Ishikawa (cell line): ENCODE measurements around the gene DCAF17.

Experiments used
- CEBPB ChIP-seq: IDR thresholded peaks from 2 replicates; pipeline ENCODE4 v1.6.1; 2012
- CREB1 ChIP-seq: IDR thresholded peaks from 2 replicates; pipeline ENCODE4 v1.6.1; 2012; ENCODE audit warnings: low read depth
- EGR1 ChIP-seq: IDR thresholded peaks from 2 replicates; pipeline ENCODE4 v1.6.1; 2012
- EP300 ChIP-seq: IDR thresholded peaks from 2 replicates; pipeline ENCODE4 v1.6.1; 2012; ENCODE audit warnings: borderline replicate concordance
- FOXM1 ChIP-seq: IDR thresholded peaks from 2 replicates; pipeline ENCODE4 v1.6.1; 2012; ENCODE audit warnings: low read depth, borderline replicate concordance
- NFIC ChIP-seq: IDR thresholded peaks from 2 replicates; pipeline ENCODE4 v1.6.1; 2012
- RAD21 ChIP-seq: IDR thresholded peaks from 2 replicates; pipeline ENCODE4 v1.6.1; 2012; ENCODE audit warnings: low read depth
- REST ChIP-seq: IDR thresholded peaks from 2 replicates; pipeline ENCODE4 v1.6.1; 2012; ENCODE audit warnings: low read depth, mild to moderate bottlenecking
- TAF1 ChIP-seq: IDR thresholded peaks from 2 replicates; pipeline ENCODE4 v1.6.1; 2012; ENCODE audit warnings: low read depth, mild to moderate bottlenecking
- TCF12 ChIP-seq: IDR thresholded peaks from 2 replicates; pipeline ENCODE4 v1.6.1; 2012; ENCODE audit warnings: low read depth
- TEAD4 ChIP-seq: IDR thresholded peaks from 2 replicates; pipeline ENCODE4 v1.6.1; 2012
- YY1 ChIP-seq: IDR thresholded peaks from 2 replicates; pipeline ENCODE4 v1.6.1; 2012; ENCODE audit warnings: low read depth
- ZBTB7A ChIP-seq: IDR thresholded peaks from 2 replicates; pipeline ENCODE4 v1.6.1; 2012; ENCODE audit warnings: low read depth
- TF ChIP-seq, protein P1 (sequence below): IDR thresholded peaks from 2 replicates; pipeline ENCODE4 v1.6.1; 2012
- TF ChIP-seq, protein P2 (sequence below): IDR thresholded peaks from 2 replicates; pipeline ENCODE4 v1.6.1; 2012

Gene DCAF17

DNA sequence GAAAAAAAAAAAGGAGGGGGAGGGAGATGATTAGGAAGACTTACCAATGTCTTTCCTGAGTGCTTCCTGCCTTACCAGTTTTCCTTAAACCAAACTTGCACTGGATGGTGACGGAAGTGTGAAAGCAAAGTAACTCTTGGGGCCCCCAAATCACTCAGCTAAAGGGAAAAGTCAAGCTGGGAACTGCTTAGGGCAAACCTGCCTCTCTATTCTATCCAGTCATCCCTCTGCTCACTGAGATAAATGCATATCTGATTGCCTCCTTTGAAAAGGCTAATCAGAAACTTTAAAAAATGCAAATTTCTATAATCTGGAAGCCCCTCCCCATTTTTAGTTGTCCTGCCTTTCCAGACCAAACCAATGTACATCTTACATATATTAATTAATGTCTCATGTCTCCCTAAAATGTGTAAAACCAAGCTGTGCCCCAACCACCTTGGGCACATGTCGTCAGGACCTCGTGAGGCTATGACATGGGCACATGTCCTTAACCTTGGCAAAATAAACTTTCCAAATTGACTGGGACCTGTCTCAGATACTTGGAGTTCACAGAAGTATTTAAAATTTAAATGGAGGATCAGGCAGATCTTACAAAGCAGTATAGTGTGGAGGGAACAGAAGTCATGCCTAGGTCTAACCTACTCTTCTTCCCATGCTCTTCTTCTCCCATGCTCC, 81.0 kb downstream of the DCAF17 start:
- no peak for TF ChIP-seq FOXM1
- no peak for TF ChIP-seq EGR1
- TF ChIP-seq RAD21, result no peak
- no peak for TF ChIP-seq EP300
- TF ChIP-seq TCF12, result no peak
- TF ChIP-seq, protein P1, sequence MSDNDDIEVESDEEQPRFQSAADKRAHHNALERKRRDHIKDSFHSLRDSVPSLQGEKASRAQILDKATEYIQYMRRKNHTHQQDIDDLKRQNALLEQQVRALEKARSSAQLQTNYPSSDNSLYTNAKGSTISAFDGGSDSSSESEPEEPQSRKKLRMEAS, result no peak
- TF ChIP-seq REST, result no peak
- TF ChIP-seq, protein P2, sequence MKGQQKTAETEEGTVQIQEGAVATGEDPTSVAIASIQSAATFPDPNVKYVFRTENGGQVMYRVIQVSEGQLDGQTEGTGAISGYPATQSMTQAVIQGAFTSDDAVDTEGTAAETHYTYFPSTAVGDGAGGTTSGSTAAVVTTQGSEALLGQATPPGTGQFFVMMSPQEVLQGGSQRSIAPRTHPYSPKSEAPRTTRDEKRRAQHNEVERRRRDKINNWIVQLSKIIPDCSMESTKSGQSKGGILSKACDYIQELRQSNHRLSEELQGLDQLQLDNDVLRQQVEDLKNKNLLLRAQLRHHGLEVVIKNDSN, result no peak
- TF ChIP-seq TAF1, result no peak
- no peak for TF ChIP-seq NFIC
- no peak for TF ChIP-seq CEBPB
- TF ChIP-seq TEAD4, result no peak
- TF ChIP-seq ZBTB7A, result no peak
- TF ChIP-seq YY1, result no peak
- no peak for TF ChIP-seq CREB1

DNA sequence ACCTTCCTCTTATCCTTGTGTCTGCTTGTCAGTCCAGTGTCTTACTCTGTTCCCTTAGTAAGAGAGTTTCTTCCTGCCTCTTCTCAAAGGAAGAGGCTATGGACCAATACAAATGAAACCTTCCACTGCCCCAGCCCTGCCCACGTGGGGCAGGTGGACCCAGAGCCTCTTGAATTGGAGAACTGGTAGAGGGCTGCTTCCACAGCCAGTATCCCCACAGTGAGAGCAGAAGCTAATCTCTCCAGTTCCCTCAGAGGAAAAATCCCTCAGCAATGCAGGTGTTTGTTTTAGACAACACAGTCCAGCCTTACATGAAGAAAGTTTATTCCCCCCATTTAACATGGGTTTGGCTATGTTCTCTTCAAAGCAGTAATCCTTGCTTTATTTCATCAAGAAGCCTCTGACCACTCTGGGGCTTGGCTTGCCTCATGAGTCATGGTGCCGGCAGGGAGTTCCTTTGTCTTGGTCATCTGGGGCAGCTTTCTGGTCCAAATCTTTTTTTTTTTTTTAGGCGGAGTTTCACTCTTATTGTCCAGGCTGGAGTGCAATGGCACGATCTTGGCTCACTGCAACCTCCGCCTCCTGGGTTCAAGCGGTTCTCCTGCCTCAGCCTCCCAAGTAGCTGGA, 81.8 kb downstream of the DCAF17 start:
- TF ChIP-seq RAD21, result no peak
- no peak for TF ChIP-seq EP300
- TF ChIP-seq FOXM1, result no peak
- TF ChIP-seq, protein P1, result no peak
- no peak for TF ChIP-seq REST
- TF ChIP-seq, protein P2, result no peak

- TF ChIP-seq, protein P2, result no peak
- no peak for TF ChIP-seq FOXM1
- no peak for TF ChIP-seq ZBTB7A
- TF ChIP-seq TAF1, result no peak
- TF ChIP-seq TCF12, result no peak
- no peak for TF ChIP-seq REST
- TF ChIP-seq, protein P1, result no peak
- TF ChIP-seq YY1, result no peak
These were observed 82.8 kb downstream of the DCAF17 start for GRCh38 chr2:171516793-171517192.

DNA sequence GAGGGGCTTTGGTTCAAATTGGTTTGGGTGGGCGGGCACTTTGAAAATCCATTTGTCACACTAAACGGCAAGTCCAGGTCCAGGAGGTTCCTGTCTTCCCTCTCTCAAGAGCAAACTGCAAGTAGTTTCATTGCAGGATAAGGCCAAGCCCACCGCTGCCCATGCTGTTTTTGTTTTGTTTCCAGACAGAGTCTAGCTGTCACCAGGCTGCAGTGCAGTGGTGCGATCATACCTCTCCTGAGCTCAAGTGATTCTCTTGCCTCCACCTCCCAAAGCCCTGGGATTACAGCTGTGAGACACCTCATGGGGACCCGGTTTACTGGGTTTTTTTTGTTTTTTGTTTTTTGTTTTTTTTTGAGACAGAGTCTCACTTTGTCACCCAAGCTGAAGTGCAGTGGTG, 86.4 kb downstream of the DCAF17 start:
- no peak for TF ChIP-seq EP300
- no peak for TF ChIP-seq TEAD4
- no peak for TF ChIP-seq ZBTB7A
- TF ChIP-seq RAD21, result no peak
- TF ChIP-seq, protein P1, result no peak
- TF ChIP-seq FOXM1, result no peak
- no peak for TF ChIP-seq NFIC
- TF ChIP-seq REST, result no peak
- TF ChIP-seq EGR1, result no peak
- TF ChIP-seq YY1, result no peak
